GM12878 (cell line): ENCODE measurements around the gene C1orf21. TPM values are rescaled to one million over a fixed set of nuclear protein-coding genes. Genes with fewer than 3 reads are reported as not detected.

Source experiments
- ATAC-seq: fragments of 200-7000 bp; cut with Tn5 transposase; 3 replicates; pipeline ENCODE4 v1.9.1; 2020; ENCODE audit warnings: mild to moderate bottlenecking, moderate library complexity
- BruUV-seq: library from RNA; stranded (reverse); fragments of 400-500 nt; replicated peaks from 2 replicates; lab custom pipeline; 2021; lab: Mats Ljungman, UMichigan
- CTCF ChIA-PET: fragments of 300-600 bp; sonication (Branson Sonifier 250); formaldehyde crosslinking; extraction: SDS; loops from one replicate; lab custom pipeline; 2021; ENCODE audit warnings: inconsistent platforms; lab: Yijun Ruan, JAX
- POLR2A ChIA-PET: fragments of 350-600 bp; formaldehyde crosslinking; extraction: SDS; loops from one replicate; lab custom pipeline; 2021; ENCODE audit warnings: inconsistent platforms; lab: Charles Lee
- RAD21 ChIA-PET: fragments of 300-600 bp; sonication (Branson Sonifier 250); formaldehyde crosslinking; loops from one replicate; lab custom pipeline; 2023; ENCODE audit warnings: antibody characterized with exemption; ENCODE audit not compliant: unreplicated experiment; lab: Charles Lee
- SMC1A ChIA-PET: fragments of 300-600 bp; sonication (Branson Sonifier 250); formaldehyde crosslinking; loops from one replicate; lab custom pipeline; 2023; ENCODE audit not compliant: unreplicated experiment, uncharacterized antibody; lab: Charles Lee
- DNase-seq: peaks from one replicate; pipeline ENCODE4 v3.0.0-alpha.2; 2011; ENCODE audit warnings: low read depth, low spot score
- FAIRE-seq: peaks from 3 replicates; lab custom pipeline; 2011; peaks lifted over from hg19 to GRCh38; lab: Jason Lieb, UNC
- H2AFZ ChIP-seq: 2 replicates; pipeline ENCODE4 v1.6.0; 2011; ENCODE audit warnings: low read depth, low read length, control low read depth; ENCODE audit not compliant: control insufficient read depth
- H3K27ac ChIP-seq: 2 replicates; pipeline ENCODE4 v1.5.1; 2011; ENCODE audit warnings: control low read depth; ENCODE audit not compliant: control insufficient read depth, insufficient read depth
- H3K27me3 ChIP-seq, 2 experiments: replicated peaks in 1 of 2; 2 replicates each; pipeline versions ENCODE4 v1.6.0 to v1.6.1; 2011; ENCODE audit warnings: low read length in 1 of 2; ENCODE audit not compliant: control insufficient read depth in 2 of 2, insufficient read depth in 2 of 2
- H3K36me3 ChIP-seq, 2 experiments: 2 replicates each; pipeline ENCODE4 v1.5.1; 2011; ENCODE audit warnings: low read length in 1 of 2; ENCODE audit not compliant: control insufficient read depth in 2 of 2, insufficient read depth in 2 of 2
- H3K4me1 ChIP-seq: 2 replicates; pipeline ENCODE4 v1.6.1; 2011; ENCODE audit warnings: mild to moderate bottlenecking, low read length, moderate library complexity, mixed read lengths; ENCODE audit not compliant: control insufficient read depth, insufficient read depth
- H3K4me2 ChIP-seq: 2 replicates; pipeline ENCODE4 v1.6.0; 2011; ENCODE audit warnings: control low read depth; ENCODE audit not compliant: control insufficient read depth, insufficient read depth
- H3K4me3 ChIP-seq: fragments of 200-600 bp; sonication (generic); 2 replicates; pipeline ENCODE4 v1.5.1; 2016
- H3K79me2 ChIP-seq: 2 replicates; pipeline ENCODE4 v1.6.0; 2011; ENCODE audit warnings: low read length; ENCODE audit not compliant: control insufficient read depth, insufficient read depth
- H3K9ac ChIP-seq: 2 replicates; pipeline ENCODE4 v1.8.0; 2011; ENCODE audit warnings: low read length, control low read depth, mixed read lengths; ENCODE audit not compliant: control insufficient read depth, insufficient read depth
- H3K9me3 ChIP-seq: replicated peaks from 3 replicates; pipeline ENCODE4 v1.5.1; 2011; ENCODE audit warnings: mild to moderate bottlenecking, low read length; ENCODE audit not compliant: control insufficient read depth, insufficient read depth
- H4K20me1 ChIP-seq: 2 replicates; pipeline ENCODE4 v1.6.0; 2011; ENCODE audit not compliant: control insufficient read depth, insufficient read depth
- E2F8 ChIP-seq: fragments of 450-650 bp; IDR thresholded peaks from 2 replicates; pipeline ENCODE4 v1.6.1; 2018; ENCODE audit warnings: mild to moderate bottlenecking, low read depth, moderate library complexity; ENCODE audit not compliant: partially characterized antibody
- E4F1 ChIP-seq: fragments of 450-650 bp; IDR thresholded peaks from 2 replicates; pipeline ENCODE4 v1.6.1; 2018; ENCODE audit warnings: borderline replicate concordance, mild to moderate bottlenecking; ENCODE audit not compliant: partially characterized antibody
- MYC ChIP-seq: IDR thresholded peaks from 2 replicates; pipeline ENCODE4 v1.6.1; 2011; ENCODE audit warnings: mild to moderate bottlenecking, low read length, moderate library complexity, inconsistent platforms; ENCODE audit not compliant: insufficient read depth, insufficient replicate concordance, insufficient read length, severe bottlenecking
- POLR2AphosphoS2 ChIP-seq: IDR thresholded peaks from 2 replicates; pipeline ENCODE4 v1.6.1; 2011; ENCODE audit warnings: low read depth, mild to moderate bottlenecking, low read length, improper control_type of control experiment, moderate library complexity
- ZSCAN29 ChIP-seq: fragments of 450-650 bp; IDR thresholded peaks from 2 replicates; pipeline ENCODE4 v1.6.1; 2017; ENCODE audit warnings: mild to moderate bottlenecking, moderate library complexity
- WGBS: methylation state at CpG from one replicate; pipeline ENCODE4 v1.1.6; 2016; ENCODE audit warnings: low lambda C conversion rate; ENCODE audit not compliant: insufficient replicate concordance, insufficient coverage; ENCODE audit errors: missing lambda C conversion rate; 5-methylcytosine and 5-hydroxymethylcytosine counted together
- in situ Hi-C: fragments of 300-500 bp; cut with MboI; formaldehyde crosslinking; loops from 9 replicates; pipeline ENCODE4 v1.14.3; 2018; ENCODE audit warnings: mixed read lengths
- intact Hi-C: fragments of 100-400 bp; cut with micrococcal nuclease; formaldehyde crosslinking; loops from one replicate; pipeline ENCODE4 v1.14.2; 2022; ENCODE audit not compliant: unreplicated experiment
- polyA plus RNA-seq, 11 experiments: library from polyadenylated mRNA; depleted of rRNA in 4 of 11; unstranded in 6 of 11; stranded (reverse) in 5 of 11; fragments of >200 nt; fragmentation: Nextera tagmentation in 4 of 11; fragmentation: Illumina TruSeq in 1 of 11; extraction: Ambion mirVana in 4 of 11; extraction: Trizol in 1 of 11; gene quantifications; 1 replicate in 1 of 11; 2 replicates in 10 of 11; pipeline versions ENCODE4 v1.2.1 to v1.2.3, GENCODE V29; 2011 to 2016; ENCODE audit warnings: inconsistent platforms in 2 of 11, missing spikeins in 2 of 11, low read depth in 1 of 11
- total RNA-seq, 4 experiments: library from RNA; depleted of rRNA in 3 of 4; stranded (reverse); fragments of >200 nt in 3 of 4; fragmentation: Illumina TruSeq in 1 of 4; extraction: Trizol in 1 of 4; gene quantifications; 2 replicates each; pipeline versions ENCODE4 v1.2.1 to v1.2.3, GENCODE V29; 2013 to 2021

Gene C1orf21
- total and polyA plus RNA-seq, 10 of the 15 experiments (the other 5 are each of a cell fraction or from before 2014, with no cell fraction given): 0.03 to 1.6 (median 0.17) TPM; not detected in 3

- TF ChIP-seq E4F1 (no peak), MYC (no peak)
Measured at GRCh38 chr1:184351416-184351975, 35.3 kb upstream of the C1orf21 start (continued).

GRCh38 chr1:184352776-184353175 lies 34.1 kb upstream of the C1orf21 start:
- H3K36me3 ChIP-seq: no peaks in the 10 kb centered on the region
- no peak overlapping the region for H2AFZ ChIP-seq
- no peak overlapping the region for H3K27ac ChIP-seq
- no peak overlapping the region for H3K9ac ChIP-seq
- no peak overlapping the region for H3K4me2 ChIP-seq
- no peaks in the 10 kb centered on the region for H3K4me1 ChIP-seq
- no peak overlapping the region for H3K4me3 ChIP-seq
- H3K79me2 ChIP-seq: no peaks in the 10 kb centered on the region
- H4K20me1 ChIP-seq: no peaks in the 10 kb centered on the region
- SMC1A ChIA-PET: interaction anchor here (0.9 kb wide), 1 partner anchor 135 kb away, joined by 3 read pairs; no protein-coding TSS in a partner anchor
- POLR2A ChIA-PET: interaction anchor here (1.4 kb wide), 1 partner anchor 10 kb away, joined by 3 read pairs; no protein-coding TSS in a partner anchor
- peaks cover 0 to 3% of the 10 kb centered on the region in 2 experiments; a peak in 3 of 4 replicates for H3K27me3 ChIP-seq
- intact Hi-C loops: no loop called here
- no peaks in the 10 kb centered on the region for H3K9me3 ChIP-seq
- TF ChIP-seq ZSCAN29: no peak
- TF ChIP-seq E2F8: no peak
- TF ChIP-seq POLR2AphosphoS2: no peak
- TF ChIP-seq, all 136 proteins: peak for 0
- ChIA-PET RAD21 (no interaction called here), CTCF (no interaction called here)
- 25% methylated on average over 1 of the region's 1 CpG for WGBS
- no TSS peak for BruUV-seq
- DNase-seq (no peak), ATAC-seq (no peak), FAIRE-seq (no peak)
- in situ Hi-C loops: no loop called here
